ENCODE data around the gene PCCA.
"Not testable (repeated sequence)": the region's sequence is repeated elsewhere in the genome, so short reads cannot be mapped to it uniquely, and the experiment has no call there.

PCCA gene

DNA sequence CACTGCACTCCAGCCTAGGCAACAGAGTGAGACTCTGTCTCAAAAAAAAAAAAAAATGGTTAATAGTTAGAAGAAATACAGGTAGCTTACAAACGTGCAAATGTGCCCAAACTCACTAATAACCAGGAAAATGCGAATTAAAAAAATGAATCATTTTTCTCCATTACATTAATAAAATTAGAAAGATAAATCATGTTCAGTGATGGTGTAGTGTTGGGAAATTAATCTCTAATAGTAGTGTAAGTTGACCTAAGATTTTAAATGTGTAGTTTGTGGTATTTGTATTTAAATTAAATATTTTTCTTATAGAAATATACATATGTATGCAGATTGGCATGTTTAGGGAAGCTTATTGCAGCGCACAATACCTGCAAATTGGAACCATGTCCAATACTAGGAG, 57.6 kb downstream of the PCCA start:
- DNase-seq: no peak

DNA sequence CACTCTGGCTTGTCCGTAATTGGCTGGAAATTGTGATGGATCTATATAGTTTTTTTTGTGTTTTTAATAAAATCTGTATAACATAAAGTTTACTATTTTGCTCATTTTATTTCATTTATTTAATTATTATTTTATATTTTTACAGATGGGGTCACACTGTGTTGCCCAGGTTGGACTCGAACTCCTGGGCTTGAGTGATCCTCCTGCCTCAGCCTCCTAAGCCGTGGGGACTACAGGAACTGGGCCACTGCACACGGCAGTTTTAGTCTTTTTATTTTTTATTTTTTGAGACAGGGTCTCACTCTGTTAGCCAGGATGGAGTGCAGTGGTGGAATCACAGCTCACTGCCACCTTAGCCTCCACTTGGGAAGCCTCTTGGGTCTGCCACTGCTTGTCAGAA, 58.9 kb downstream of the PCCA start:
- no peak for DNase-seq

DNA sequence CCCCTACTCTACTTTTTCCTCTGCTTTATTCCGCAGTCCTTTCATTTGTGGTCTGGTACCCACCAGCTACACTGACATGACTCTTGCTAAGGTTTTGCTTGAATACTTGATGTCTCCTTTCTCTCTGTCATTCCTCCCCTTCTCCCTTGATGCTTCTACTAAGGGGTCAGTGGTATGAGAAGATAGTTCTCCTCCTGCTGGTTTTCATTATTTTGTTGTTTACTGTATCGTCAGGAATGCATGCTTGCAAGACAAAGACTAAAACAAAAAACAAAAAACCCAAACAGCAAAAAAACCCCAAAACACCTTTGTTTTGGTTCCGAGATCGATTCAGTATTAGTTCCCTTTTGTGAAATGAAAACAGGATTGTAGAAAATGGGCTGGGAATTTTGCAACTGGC, 59.5 kb downstream of the PCCA start:
- no peak for DNase-seq

DNA sequence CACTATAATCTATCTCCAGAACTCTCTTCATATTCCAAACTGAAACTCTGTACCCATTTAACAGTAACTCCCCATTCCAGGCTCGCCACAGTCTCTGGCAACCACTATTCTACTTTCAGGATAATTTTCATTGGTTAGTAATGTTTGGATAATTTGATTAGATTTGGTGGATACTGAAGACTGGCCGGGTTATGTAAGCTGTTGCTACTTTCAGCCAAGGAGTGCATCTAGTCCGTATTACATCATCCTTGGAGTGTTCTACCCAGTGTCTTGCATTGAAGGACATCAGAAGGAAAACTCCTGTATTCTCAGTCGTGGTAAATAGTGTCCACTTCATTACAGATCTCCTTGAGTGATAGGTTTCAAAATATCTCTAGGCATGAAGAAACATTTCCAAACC, 60.5 kb downstream of the PCCA start:
- DNase-seq: no peak

DNA sequence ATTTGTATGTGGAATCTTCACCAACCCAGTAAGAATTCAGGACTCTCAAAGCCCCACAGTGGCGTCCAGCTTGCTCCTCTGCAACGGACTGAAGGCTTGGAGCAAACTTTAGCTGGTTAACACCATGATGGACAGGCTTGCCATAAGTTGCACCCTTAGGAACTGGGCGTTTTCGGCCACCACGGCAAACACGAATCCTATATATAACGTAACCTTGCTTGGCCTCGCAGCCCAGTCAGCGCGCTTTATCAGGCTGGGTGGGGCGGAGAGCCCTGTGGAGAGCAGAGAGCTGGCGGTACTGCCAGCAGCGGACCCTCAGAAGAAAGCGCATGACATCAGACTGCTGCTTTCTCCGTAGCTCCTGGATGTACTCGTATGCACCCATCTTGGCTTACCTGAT, 61.8 kb downstream of the PCCA start:
- not testable (repeated sequence) for DNase-seq

DNA sequence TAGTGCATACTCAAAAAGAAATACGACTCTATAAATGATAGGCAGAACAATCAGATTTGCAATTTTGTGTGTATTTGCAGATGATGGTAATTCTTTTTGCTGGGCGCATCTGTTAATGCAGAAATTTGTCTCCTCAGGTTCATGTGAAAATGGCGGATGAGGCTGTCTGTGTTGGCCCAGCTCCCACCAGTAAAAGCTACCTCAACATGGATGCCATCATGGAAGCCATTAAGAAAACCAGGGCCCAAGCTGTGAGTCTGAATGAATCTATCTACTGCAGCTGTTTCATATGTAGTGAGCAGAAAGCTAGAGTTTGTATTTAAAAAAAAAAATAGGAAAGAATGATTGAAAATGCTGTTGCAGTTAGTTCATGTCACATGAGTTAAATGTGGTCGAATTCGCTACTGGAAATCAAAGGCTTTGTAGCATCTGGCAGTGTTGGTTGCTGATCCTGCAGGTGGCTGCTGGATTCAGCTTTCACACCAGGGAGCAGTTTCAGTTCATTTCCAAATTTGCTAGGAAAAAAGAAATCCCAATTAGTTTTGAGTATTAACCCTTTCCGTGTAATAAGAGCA, 66.0 kb downstream of the PCCA start:
- no peak for DNase-seq

DNA sequence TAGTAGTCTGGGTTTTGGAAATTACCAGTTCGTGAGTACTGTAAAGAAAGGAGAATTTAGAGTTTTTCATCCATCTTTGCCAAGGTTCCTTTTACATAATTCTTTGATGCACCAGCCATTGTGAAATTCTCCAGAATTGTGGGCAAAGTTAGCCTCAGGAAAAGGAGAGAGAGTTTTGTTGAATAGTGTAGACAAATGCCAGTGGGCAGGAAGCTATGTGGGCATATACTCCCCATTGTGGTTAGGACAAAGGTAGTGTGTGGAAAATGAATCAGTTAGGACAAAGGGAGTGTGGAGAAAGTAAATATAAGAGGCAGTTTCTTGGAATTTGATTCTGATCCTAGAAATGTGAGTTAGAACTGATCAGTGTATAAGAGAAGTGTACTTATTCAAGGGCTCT, 67.9 kb downstream of the PCCA start:
- DNase-seq: no peak

DNA sequence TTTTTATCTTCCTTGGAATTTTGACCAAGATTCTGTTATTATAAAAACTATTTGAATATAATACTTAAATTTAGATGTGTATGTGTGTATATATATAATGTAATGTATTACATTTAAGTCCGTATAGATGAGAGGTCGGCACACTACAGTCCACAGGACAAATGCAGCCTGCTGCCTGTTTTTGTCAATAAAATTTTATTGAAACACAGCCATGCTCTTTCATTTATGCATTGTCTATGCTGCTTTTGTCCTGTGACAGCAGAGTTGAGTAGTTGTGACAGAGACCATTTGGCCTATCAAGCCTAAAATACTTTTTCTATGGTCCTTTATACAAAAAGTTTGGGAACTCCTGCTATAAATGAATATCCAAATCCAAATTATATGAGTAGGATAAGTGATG, 69.7 kb downstream of the PCCA start:
- DNase-seq: no peak

DNA sequence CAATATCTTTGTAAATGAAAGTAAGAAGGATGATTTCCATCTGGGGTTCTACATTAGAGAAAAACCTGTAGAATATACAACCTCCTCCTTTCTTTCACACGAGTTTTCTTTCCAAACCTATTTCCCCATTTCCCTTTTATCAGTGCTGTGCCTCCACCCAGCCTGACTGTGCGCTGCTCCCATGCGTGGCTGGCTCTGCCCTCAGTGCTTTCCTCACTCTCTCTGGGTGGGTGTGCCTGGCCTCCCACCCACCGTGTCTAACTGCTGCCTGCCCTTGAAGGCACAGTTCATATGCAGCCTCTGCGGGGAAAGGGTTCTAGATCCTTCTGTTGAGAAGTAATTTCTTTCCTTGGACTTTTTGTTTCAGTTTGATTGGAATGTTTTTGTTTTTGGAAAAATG, 70.7 kb downstream of the PCCA start:
- DNase-seq: no peak

DNA sequence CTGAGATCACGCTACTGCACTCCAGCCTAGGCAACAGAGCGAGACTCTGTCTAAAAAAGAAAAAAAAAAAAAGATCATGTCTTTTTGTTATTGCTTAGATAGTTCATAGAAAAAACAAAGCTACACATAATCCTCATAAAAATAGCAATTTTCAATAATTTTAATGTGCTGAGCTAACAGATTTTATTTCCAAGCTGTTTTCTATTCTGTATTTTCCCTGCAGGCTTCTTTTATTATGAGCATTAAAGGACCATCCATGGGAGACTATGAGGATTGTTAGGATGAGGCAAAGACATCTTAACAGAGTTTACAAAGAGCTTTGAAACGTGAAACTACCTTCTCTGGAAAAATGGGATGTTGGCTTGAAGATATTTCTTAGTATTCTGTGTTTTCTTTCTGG, 71.6 kb downstream of the PCCA start:
- no peak for DNase-seq

DNA sequence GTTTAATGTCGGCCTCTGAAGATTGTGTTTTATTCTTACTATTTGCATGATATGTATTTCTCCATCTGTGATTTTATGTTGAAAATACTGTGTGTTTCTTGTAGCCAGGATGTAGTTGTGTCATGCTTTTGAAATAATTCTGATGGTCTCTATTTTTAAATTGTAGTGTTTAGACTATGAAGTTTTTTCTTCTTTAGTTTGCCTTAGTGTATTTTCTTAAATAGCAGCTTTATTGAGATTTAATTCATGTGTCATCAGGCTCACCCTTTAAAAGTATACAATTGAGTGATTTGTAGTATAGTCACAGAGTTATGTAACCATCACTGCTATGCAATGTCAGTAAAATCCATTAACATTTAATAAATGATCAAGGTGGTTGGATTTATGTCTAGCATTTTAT, 74.5 kb downstream of the PCCA start:
- DNase-seq: no peak

DNA sequence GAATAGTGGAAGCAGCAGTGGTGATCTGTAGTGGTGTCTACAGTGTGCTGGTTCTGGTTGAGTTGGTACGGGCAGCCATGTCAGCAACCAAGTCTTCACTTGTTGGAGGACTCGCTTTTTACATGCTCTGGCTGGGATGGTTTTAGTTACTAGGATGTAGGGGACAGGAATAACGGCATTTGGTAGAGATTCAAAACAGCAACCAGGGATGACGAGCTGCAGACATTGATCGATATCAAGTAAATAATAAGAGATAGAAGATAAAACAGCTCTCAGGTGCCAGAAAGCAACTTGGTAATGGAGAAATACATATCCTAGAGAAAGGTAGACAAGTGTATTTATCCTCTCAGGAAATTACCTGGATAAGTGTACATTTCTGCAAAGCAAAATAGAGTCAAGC, 84.3 kb downstream of the PCCA start:
- DNase-seq: no peak

DNA sequence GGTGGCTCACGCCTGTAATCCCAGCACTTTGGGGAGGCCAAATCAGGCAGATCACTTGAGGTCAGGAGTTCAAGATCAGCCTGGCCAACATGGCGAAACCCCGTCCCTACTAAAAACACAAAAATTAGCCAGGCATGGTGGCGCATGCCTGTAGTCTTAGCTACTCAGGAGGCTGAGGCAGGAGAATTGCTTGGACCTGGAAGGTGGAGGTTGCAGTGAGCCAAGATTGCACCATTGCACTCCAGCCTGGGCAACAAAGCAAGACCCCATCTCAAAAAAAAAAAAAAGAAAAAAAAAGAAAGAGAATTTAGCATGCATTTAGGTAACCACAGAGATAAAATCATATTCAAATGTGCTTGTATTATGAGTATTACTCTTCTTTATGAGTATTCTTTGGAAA, 85.6 kb downstream of the PCCA start:
- DNase-seq: not testable (repeated sequence)

DNA sequence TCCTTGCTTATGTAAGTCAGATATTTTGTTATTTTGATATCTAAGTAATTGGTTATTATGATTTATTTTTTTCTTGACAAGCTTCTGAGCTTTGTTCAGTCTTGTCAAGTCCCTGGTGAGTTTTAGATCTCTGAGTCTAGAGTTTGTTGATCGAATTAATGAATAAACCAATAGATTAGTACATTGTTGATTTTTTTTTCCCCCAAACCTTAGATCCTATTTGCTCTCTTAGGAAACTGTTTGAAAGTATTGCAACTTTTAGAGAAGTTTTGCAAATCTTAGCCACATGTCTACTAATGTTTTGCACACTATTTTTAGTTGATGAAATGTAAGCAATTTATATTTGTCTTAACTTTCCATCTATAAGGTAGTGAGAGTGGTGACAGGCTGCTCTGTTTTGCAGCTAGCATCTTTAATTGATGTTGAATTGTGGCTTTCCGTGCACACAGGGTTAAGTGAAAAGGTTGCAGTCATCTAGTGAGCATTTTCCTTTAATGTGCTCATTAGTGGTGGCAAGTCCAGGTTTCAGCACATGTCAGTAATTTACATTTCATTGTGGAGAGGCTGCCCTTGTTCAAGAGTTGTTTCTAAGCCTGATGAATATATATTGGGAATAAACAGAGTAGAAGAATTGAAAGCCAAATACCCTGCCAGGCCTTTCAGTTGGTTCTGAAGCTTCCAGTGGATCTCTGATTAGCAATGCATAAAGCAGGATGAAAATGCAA, 86.3 kb downstream of the PCCA start:
- no peak for DNase-seq

DNA sequence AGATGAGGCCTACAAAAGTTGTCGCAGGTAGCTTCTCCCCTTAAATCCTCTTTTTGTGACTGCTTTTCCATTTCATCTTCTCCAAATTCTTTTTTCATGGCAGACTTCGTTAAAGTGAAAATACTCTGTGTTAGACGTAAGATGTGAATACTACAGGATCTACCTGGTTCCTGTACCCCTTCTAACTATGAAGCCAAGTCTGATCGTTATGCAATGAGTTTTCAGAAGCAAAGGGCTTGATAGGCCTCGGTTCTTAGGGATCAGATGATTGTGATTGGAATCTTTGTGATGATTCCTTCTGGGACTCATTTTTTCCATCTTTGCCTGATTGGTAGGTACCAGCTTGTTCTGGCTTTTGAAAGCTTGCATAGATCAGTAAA, 86.9 kb downstream of the PCCA start:
- no peak for DNase-seq

DNA sequence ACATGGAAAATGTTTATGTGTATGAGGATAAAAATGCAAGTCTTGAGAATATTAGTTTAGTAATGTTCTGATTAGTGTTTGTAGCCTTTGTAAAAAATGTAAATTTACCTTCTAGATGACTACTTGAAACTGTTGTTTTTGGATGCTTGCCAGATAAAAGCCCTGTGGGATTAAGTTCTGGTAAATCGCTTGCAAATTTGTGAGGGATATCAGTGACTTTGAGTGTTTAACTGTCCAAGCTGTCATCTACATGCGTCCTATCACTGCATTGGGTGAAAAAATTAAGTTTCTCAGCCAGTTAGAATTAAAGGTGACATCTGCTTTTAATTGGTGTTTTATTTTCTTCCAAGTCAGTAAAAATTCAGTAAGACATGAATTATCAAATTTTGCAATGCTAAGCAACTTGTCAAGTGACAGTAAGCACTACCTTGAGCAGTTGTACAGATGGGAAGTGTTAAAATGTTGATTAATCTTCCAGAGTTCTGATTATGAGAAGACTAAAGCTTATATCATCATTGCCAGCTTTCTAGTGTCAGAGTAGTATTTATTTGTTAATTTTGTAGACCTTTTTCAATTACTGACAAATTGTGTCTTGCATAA, 88.0 kb downstream of the PCCA start:
- DNase-seq: no peak

DNA sequence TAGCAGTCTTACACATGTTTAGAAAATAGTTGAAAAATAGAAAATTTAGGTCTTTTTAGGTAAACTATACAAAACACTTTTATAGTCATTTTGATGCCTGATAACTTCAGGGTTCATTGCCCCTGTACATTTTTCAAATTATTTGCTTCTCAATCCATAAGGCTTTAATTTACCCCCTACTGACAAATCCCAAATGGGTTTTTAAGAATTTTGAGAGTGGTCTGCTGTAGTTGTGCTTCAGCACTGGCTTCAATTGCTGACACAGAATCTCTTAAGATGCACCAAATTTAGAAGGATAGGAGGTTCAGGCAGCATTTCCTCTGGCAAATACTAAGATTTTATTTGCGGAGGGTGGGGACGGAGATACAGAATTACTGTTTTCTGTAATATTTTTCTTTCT, 89.4 kb downstream of the PCCA start:
- no peak for DNase-seq

DNA sequence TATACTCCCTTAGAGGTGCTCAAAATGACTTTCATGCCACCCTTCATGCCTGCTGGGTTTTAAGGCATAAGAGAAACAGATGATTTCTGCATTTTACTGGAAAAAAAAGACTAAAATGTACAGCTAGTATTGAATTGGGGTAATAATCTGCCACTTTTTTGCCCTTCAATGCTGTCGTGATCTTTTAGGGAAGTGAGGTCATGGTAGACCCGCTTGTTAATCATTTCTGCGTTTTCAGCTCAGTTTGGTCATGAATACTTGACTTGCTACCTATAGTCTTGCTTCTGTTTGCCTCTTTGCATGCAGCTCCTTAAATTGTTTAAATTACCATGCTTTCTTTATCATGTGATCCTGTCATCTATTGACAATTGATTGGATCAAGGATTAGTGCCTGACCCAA, 90.4 kb downstream of the PCCA start:
- no peak for DNase-seq

DNA sequence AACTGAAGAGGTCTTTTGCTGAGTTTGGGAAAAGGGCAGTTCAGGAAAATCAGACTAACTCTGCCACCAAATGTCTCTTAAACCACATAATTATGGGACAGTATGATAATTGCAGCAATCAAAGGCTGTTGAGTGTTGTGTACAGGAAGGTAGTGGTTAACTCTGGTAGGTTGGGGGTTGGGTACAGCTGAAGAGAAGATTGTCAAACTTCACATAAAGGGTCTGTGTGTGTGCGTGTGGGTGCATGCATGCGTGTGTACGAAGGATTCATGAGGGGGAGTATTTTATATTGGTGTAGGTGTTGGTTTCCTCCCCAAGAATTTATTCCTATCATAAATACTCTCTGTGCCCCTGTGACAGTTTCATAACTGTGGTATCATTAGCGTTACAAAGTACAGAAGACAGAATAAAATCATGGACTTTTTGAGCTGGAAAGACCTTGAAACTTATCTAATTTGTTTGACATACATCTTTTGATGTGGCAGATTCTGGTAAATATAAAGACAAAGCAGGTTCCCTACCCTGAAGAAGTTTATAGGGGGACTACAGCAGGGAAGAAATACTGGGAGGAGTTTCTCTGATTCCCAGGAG, 94.1 kb downstream of the PCCA start:
- DNase-seq: no peak

DNA sequence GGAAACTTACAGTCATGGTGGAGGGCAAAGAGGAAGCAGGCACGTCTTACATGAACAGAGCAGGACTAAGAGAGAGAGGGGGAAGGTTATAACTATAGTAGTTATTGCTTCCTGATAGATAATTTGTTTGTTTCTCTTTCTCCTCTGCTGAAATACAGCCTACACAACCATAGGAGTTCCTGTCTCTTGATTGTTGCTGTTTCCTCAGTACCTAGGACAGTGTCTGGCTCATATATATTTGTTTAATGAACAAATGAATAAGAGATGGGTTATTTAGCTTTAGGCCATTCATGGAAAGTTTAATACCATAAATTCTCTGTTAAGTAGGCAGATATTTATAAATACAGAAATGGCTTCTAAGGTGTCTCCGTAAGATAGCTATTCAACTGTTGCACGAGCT, 95.2 kb downstream of the PCCA start:
- no peak for DNase-seq

DNA sequence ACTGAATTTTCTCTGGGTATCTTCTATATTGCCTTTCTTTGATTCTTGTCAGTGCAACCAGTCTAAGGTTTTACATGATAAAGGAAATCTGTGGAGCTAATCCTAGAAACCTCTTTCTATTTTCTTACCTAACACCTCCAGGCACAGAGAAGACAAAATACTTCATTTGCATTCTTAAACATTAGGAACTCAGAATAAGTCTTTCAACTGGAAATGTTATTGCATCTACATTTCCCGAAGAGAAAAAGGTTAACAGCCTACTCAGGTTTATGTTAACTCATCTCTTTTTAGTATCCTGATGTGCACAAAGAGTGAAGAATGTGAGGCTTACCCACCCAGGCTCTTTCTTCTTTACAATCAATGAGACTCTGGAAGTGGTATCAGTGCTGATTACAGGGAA, 106.7 kb downstream of the PCCA start:
- no peak for DNase-seq

DNA sequence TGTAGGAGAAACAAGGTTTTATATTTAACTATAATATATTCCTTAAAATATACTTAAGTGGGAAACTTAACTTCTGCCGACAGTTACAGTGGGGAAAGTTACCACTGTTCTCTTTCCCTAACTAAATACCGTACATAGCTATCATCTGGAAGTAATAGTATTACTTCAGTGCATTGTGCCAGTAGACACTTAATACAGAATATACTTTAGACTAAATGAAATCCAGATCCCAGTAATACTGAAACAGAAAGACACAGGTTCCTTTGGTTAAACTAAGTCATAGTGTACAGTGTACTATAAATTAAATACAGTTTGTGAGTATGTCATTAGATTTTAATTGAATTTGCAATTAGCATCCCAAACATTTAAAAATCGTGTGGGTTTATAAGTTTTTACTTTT, 107.5 kb downstream of the PCCA start:
- DNase-seq: no peak

DNA sequence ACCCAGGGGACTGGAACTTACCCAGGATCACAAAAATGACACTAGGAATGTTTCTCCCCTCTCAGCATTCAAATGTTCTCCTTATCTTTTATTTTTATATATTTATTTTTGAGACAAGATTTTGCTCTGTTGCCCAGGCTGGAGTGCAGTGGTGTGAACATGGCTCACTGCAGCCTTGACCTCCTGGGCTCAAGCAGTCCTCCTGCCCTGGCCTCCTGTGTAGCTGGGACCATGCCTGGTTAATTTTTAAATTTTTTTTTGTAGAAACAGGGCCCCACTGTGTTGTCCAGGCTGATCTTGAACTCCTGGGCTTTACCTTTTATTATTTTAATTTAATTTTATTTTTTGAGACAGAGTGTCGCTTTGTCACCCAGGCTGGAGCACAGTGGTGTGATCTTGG, 108.2 kb downstream of the PCCA start:
- DNase-seq: no peak

DNA sequence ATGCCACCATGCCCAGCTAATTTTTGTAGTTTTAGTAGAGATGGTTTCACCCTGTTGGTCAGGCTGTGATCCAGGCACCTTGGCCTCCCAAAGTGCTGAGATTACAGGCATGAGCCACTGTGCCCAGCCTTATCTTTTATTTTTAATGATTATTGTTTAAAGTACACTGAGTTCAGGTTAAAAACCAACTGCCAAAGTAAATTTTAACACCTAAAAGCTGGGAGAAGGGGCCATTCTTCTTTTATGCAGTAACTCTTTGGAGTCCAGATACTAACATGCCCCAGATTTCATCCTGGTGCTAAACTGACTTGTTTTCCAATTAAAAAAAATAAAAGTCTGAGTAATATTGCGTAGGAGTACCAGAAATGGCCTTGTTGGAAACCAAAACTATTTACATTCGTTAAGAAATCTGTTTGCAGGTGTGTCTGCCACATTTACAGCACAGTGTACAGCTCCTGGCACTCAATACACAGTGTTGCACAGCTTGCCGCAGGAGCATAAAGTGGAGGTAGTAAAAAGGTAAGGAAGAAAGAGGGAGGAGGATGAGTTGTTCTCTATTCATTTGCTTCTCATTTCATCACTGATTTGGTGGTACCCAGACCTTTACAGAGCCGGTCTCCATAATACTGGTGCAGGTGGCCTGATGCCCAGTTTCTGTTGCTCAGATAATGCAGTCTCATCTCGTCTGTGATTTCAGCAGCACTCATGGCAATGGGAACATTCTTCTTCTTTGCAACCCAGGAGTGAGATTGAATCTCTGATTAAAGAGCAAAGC, 108.9 kb downstream of the PCCA start:
- DNase-seq: no peak
